Activated T-cell treated with anti-CD3 and anti-CD28 coated beads for 48 hours (primary cell): ENCODE data around the gene ZFP92.
"Not testable (repeated sequence)": the region's sequence is repeated elsewhere in the genome, so short reads cannot be mapped to it uniquely, and the experiment has no call there.

ENCODE experiments used
- DNase-seq: peaks from one replicate; pipeline ENCODE4 v3.0.0-alpha.2; 2020; ENCODE audit warnings: low read depth

Gene ZFP92, protein sequence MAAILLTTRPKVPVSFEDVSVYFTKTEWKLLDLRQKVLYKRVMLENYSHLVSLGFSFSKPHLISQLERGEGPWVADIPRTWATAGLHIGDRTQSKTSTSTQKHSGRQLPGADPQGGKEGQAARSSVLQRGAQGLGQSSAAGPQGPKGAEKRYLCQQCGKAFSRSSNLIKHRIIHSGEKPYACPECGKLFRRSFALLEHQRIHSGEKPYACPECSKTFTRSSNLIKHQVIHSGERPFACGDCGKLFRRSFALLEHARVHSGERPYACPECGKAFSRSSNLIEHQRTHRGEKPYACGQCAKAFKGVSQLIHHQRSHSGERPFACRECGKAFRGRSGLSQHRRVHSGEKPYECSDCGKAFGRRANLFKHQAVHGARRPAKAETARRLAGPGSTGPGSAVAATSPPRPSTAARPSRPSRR

GRCh38 chrX:153411255-153411987 lies at the start of gene ZFP92:
Gene ZFP92 (plus strand): TSS chrX:153411472. CDS start chrX:153418323, 6,851 bp downstream.
- DNase-seq, result peak; percentile 3

- DNase-seq, result no peak
Measured at GRCh38 chrX:153361781-153362397, 49.4 kb upstream of the ZFP92 start.

DNA sequence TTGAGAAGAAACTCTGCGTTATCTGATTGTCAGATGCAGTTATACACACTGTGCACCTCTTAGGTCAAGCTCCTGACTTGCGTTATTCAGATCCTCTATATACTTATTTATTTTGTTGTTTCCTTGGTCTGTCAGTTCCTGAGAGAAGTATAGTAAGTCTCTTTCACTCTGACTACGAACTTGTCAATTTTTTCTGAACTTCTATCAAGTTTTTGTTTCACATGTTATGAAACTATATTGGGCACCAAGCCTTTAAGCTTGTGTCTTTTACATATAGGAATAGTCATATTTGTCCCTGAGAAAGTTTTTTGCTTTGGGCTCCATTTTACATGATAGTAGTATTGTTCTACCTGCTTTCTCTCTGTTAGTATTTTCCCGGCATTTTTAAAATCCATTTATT lies 45.6 kb upstream of the ZFP92 start:
- no peak for DNase-seq

DNA sequence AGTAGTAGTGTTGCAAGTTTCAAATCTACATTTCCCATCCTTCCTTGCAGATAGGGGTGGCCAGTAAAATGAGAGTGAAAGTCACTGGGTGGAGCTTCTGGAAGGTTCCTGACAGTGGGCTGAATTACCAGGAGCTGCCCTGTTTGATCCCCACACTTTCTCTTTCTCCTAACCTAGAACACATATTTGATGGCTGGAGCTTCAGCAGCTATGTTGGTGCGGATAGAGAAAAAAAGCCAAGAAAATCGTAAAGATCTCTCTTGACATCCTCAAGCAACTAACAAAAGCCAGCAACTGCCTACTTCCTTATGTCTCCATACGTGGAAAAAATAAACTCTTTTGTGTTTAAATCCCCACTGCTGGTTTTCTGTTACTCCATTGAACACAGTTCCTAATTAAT lies 45.2 kb upstream of the ZFP92 start:
- DNase-seq, result no peak

GRCh38 chrX:153366878-153367538 lies 44.3 kb upstream of the ZFP92 start:
- DNase-seq, result no peak

- DNase-seq, result no peak
Measured at GRCh38 chrX:153370293-153371055, 40.8 kb upstream of the ZFP92 start.

- no peak for DNase-seq
Measured at GRCh38 chrX:153371256-153371655, 40.0 kb upstream of the ZFP92 start.

- DNase-seq, result no peak
Measured at GRCh38 chrX:153372949-153373348, 38.3 kb upstream of the ZFP92 start.

DNA sequence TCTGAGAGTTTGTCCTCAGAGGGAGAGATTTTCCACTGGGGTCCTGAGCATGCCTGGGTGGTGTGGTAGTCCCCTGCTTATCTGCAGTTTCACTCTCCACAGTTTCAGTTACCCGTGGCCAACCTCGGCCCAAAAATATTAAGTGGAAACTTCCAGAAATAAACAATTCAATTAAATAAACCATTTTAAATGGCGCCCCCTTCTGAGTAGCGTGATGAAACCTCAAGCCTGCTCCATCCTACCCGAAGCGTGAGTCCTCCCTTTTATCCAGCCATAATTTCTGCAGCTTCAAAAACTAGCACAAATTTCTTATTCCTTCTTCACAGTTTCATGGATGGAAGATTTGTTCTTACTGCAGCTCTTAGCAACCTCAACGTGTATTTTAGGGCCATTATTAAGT lies 36.8 kb upstream of the ZFP92 start:
- no peak for DNase-seq

- no peak for DNase-seq
Measured at GRCh38 chrX:153375571-153375970, 35.7 kb upstream of the ZFP92 start.

GRCh38 chrX:153377727-153378126 lies 33.5 kb upstream of the ZFP92 start:
- DNase-seq, result no peak

DNA sequence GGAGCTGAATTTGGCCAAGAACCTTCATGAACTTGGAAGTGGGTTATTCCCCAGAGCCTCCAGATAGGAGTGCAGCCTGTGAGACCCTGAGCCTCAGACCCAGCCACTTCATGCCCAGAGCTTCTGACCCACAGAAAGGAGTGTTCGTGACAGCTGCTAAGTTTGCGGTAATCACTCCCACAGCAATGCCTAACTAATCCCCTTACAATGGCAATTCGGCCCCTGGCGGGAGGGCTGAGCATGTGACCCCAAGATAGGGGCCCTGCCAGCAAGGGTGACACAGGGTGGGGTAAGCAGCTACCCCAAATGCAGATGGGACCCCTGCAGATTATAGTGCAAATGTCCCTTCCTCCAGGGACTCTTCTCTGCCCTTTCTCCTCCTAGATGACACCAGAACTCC lies 32.7 kb upstream of the ZFP92 start:
- DNase-seq, result no peak

GRCh38 chrX:153379508-153379907 lies 31.8 kb upstream of the ZFP92 start:
- DNase-seq, result no peak

DNA sequence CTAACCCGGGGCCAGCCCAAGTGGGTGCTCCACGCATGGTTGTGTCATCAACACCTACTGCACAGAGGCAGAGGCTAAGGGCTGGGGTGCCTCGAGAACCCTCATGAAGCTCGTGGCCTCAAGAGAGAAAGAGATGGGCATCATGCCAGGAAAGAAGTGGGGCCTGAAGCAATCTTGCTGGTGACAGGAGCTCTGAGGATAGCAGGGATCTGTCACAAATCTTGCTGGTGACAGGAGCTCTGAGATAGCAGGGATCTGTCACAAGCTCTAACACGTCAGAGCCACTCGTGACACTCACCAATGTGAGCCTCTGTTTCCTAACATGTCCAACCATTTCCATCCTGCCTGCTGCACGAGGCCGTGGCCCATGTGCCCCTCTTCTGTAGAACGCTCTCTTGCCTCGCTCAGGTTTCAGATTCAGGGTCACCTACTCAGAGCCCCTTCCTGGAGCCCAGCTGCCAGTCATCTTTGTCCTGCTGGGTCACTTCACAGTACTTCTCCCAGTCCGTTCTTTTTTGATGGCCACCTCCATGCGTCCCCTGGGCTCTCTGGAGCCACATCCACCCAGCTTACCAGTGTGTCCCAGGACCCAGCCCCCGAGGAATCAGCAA lies 31.2 kb upstream of the ZFP92 start:
- DNase-seq, result no peak

GRCh38 chrX:153380691-153381090 lies 30.6 kb upstream of the ZFP92 start:
- no peak for DNase-seq

- DNase-seq, result no peak
Measured at GRCh38 chrX:153381684-153382532, 29.4 kb upstream of the ZFP92 start.

DNA sequence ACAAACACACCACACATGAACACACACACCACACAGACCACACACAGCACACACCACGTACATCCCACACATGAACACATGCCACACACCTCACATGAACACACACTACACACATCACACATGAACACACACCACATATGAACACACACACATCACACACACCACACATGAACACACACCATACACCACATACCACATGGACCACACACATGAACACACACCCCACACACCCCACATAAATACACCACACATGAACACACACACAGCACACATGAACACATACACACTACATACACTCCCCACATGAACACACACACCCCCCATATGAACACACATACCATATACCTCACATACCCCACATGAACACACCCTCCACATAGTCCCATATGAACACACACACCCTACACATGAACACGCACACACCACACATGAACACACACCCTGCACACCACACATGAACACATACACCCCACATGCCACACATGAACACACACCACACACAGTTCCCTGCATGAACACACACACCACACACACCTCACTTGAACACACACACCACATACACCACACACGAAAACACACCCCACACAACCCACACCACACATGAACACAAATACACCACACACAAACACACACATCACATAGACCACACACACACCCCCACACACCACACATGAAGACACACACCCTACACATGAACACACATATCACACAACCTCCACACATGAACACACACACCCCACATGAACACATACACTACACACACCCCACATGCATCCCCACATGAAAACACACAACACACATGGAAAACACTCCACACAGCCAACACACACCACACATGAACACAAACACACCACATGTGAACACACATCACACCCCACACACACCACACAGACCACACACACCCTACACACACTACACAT lies 28.4 kb upstream of the ZFP92 start:
- DNase-seq, result no peak

- DNase-seq, result no peak
Measured at GRCh38 chrX:153384390-153384789, 26.9 kb upstream of the ZFP92 start.

DNA sequence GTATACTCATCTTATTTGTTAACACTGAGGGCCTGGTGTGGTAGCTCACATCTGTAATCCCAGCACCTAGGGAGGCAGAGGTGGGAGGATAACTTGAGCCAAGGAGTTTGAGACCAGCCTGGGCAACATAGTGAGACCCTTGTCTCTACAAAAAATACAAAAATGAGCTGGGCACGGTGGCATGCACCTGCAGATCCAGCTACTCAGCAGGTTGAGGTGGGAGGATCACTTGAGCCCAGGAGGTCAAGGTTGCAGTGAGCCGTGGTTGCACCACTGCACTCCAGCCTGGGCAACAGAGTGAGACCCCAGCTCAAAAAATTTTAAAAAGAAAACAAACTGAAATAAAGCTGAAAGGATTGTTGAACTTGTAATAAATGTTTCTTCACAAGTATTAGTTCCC lies 26.3 kb upstream of the ZFP92 start:
- DNase-seq, result not testable (repeated sequence)
